IPS-NIHi7 (cell line): ENCODE measurements around the gene MYH2.
A peak's percentile ranks its signal among the peaks of the same experiment; 100 is the strongest.
"Not testable (repeated sequence)": the region's sequence is repeated elsewhere in the genome, so short reads cannot be mapped to it uniquely, and the experiment has no call there.

Experiments used
- DNase-seq: peaks from one replicate; pipeline ENCODE4 v3.0.0; 2012; ENCODE audit warnings: mixed read lengths; ENCODE audit errors: extremely low spot score

Gene MYH2

GRCh38 chr17:10549096-10549842, at the start of gene MYH2:
MYH2 (minus strand) TSS chr17:10549658; CDS start chr17:10547920, 1,738 bp downstream.
- peak; percentile 47 for DNase-seq

- no peak for DNase-seq
Measured at GRCh38 chr17:10598621-10599020, 49.2 kb upstream of the MYH2 start.

- no peak for DNase-seq
Measured at GRCh38 chr17:10589553-10590145, 40.2 kb upstream of the MYH2 start.

DNA sequence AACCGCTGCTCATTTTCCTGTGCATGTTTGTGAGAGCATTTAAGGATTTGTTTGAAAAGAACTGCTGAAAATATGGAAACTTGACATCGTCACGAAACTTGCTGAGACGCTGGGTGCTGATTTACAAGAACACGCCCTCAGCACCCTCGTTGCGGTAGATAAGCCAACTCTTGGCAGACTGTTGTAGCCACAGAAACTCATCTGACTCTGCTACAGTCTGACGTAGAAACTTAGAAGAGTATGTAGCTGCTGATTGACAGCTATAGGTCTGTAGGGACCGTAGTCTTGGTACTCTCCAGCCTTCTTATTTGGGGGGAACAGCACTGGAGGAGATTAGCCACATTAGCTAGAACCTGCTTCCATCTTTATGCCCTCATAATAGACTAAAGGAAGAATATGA, 36.1 kb upstream of the MYH2 start:
- DNase-seq, result no peak

- no peak for DNase-seq
Measured at GRCh38 chr17:10583834-10584233, 34.4 kb upstream of the MYH2 start.

- no peak for DNase-seq
Measured at GRCh38 chr17:10579270-10579669, 29.8 kb upstream of the MYH2 start.

DNA sequence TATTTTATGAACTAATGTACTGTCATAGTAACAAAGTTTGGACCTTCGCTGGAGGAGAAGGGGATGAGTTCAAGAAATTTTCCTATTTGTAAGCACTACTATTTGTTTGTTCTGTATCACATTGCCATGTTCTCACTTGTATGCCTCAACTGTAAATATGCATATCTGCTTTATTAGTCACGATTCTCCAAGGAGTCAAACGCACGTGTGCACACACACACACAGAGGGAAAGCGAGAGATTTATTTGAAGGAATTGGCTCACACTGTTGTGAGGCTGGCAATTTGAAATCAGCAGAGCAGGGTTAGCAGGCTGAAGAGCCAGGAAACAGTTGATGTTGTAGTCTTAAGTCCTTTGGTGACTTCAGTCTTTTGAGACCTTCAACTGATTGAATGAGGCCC, 24.9 kb upstream of the MYH2 start:
- DNase-seq, result no peak

DNA sequence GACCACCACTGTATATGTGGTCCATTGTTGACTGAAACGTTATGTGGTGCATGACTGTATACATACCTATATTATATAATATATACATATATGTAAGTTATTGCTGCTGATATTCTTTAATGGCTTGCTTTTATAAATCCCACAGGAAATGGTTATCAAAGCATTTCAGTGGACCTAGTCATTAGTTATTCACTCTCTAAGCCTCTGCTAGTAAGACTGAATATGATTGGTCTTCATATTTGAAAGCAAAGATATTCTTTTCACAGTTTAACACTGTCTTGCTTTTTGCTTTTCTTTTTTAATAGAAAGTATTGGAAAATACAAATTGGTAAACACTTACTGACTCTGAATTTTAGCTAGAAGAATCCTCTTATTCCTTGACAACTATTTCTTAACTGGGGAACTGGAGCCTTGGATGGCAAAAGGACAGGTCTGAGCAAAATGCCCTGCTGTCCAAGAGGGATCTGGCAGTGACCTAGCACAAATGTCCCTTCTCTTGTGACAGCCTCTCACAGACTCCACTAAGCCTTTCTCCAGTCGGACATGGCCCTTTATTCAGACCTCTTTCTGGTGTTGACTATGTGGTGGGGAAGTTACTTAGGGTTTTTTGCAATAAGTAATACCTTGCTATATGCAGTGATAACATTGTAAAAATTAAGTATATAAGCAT, 14.7 kb upstream of the MYH2 start:
- DNase-seq, result no peak

DNA sequence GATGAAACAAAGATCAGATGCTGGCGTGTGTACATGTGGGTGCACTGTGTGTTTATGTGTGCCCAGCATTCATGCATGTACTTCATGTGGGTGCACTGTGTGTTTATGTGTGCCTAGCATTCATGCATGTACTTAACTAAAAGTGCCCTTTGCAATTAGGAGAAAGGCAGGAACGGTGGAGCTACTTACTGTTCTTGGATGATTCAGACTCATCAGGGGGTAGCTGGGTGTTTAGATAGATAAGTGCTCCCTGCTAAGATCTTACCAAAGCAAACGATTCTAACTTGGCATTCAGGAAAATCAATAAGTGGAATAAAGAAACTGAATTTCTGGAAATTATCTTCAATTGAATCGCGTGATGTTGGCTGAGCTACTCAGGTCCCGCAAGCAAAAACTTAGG, 8.6 kb upstream of the MYH2 start:
- no peak for DNase-seq

- DNase-seq, result no peak
Measured at GRCh38 chr17:10557422-10557821, 8.0 kb upstream of the MYH2 start.

GRCh38 chr17:10556301-10557005, 7.0 kb upstream of the MYH2 start:
- no peak for DNase-seq

- no peak for DNase-seq
Measured at GRCh38 chr17:10550014-10550413, 556 bp upstream of the MYH2 start.

GRCh38 chr17:10547351-10547750, 2.1 kb downstream of the MYH2 start:
- DNase-seq, result no peak

DNA sequence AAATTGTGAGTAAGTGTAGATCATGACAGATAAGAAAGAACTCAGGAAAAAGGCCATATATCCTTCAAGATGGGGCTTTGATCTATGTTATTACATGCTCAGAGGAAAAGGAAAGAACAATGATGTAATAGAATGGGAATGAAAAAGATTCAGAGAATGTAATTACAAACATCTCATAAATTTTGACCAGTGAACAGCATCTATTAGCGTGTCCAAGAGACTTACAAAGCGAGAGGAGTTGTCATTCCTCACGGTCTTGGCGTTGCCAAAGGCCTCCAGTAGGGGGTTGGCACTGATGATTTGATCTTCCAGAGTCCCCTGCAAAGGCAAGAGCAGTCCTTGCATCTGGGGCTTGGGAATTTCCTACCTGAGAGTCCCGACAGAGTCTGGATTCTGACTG, 6.0 kb downstream of the MYH2 start:
- not testable (repeated sequence) for DNase-seq

- DNase-seq, result not testable (repeated sequence)
Measured at GRCh38 chr17:10541179-10541578, 8.3 kb downstream of the MYH2 start.

GRCh38 chr17:10532026-10532425, 17.4 kb downstream of the MYH2 start:
- DNase-seq, result no peak

- no peak for DNase-seq
Measured at GRCh38 chr17:10527419-10527818, 22.0 kb downstream of the MYH2 start.

- DNase-seq, result no peak
Measured at GRCh38 chr17:10526517-10526916, 22.9 kb downstream of the MYH2 start.

DNA sequence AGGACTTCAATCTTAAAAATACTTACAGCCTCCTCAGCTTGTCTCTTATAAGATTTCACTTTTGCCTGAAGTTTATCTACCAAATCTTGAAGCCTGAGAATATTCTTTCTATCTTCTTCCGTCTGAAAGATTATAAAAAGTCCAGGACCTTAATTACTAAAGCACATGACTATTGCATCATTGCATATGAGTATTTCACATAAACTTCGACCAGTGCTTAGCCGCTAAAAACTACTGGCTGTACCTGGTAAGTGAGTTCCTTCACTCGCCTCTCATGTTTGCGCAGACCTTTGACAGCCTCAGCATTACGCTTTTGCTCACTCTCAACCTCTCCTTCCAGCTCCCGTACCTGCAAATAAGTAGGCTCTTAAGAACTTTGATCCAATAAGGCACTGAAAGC, 26.4 kb downstream of the MYH2 start:
- DNase-seq, result no peak

- DNase-seq, result no peak
Measured at GRCh38 chr17:10521949-10522348, 27.5 kb downstream of the MYH2 start.

DNA sequence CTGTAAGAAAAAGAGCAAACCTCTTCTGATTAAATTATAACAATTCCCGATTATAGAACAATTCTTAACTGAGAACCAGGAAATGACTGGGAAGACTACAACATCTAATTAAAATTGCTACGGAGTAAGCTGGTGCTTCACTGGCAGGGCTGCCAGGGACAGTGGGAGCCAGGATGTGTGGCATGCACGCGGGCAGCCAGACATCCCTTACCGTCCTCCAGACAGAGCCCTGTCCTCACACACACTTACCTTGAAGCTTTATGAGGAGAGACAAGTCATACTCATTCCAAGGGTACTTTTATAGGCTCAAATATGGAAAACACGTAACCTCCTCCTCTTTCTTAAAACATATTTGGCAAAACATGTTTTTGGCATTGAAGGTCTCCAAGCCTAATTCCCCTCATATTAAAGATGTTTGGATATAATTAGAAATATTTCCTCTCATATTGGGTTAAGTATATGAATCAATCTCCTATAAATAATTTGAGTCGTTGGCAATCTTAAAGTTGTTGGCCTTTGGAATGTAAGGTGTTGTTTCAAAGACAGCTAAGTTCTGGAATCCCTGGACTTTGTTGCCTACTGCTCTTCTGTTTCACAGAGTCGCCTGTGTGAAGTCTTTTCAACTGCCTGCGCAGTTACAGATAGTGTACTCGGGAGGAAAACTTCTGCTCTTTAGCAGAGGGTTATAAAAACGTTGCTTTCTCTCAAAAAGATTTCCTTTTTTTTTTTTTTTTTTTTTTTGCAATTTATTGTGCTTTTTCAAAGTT, 31.0 kb downstream of the MYH2 start, which contains the start of gene MYH1:
TSS of gene MYH1 (minus strand) at position 272 of the 767 bp plus-strand sequence. CDS start 1,900 bp downstream, outside the sequence.
- DNase-seq, result no peak
